MM.1S (cell line): ENCODE measurements around the gene INTS7.

Experiments
- EZH2 ChIP-seq: fragments of 300-600 bp; sonication (generic); optimal IDR thresholded peaks from 2 replicates; pipeline ENCODE3; 2017; ENCODE audit warnings: low read depth, mild to moderate bottlenecking, antibody characterized with exemption, low read length, mixed read lengths
- TF ChIP-seq, protein P1 (sequence below): fragments of 300-600 bp; sonication (generic); IDR thresholded peaks from 2 replicates; pipeline ENCODE4 v1.5.1; 2016; ENCODE audit warnings: antibody characterized with exemption, low read length, mixed read lengths

DNA sequence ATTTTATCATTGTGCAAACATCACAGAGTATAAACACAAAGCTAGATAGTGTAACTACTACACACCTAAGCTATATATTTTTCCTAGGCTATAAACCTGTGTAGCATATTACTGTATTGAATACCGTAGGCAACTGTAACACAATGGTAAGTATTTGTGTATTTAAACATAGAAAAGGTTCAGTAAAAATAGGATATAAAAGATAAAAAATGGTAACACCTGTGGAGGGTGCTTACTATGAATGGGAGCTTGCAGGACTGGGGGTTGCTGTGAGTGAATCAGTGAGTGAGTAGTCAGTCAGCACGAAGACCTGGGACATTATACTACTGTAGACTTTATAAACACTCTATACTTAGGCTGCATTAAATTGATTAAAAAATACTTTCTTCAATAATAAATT, 4.3 kb upstream of the INTS7 start:
- TF ChIP-seq EZH2 = no peak
- TF ChIP-seq, protein P1, sequence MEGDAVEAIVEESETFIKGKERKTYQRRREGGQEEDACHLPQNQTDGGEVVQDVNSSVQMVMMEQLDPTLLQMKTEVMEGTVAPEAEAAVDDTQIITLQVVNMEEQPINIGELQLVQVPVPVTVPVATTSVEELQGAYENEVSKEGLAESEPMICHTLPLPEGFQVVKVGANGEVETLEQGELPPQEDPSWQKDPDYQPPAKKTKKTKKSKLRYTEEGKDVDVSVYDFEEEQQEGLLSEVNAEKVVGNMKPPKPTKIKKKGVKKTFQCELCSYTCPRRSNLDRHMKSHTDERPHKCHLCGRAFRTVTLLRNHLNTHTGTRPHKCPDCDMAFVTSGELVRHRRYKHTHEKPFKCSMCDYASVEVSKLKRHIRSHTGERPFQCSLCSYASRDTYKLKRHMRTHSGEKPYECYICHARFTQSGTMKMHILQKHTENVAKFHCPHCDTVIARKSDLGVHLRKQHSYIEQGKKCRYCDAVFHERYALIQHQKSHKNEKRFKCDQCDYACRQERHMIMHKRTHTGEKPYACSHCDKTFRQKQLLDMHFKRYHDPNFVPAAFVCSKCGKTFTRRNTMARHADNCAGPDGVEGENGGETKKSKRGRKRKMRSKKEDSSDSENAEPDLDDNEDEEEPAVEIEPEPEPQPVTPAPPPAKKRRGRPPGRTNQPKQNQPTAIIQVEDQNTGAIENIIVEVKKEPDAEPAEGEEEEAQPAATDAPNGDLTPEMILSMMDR = no peak
